ENCODE data around the gene SYPL2.

SYPL2 gene

DNA sequence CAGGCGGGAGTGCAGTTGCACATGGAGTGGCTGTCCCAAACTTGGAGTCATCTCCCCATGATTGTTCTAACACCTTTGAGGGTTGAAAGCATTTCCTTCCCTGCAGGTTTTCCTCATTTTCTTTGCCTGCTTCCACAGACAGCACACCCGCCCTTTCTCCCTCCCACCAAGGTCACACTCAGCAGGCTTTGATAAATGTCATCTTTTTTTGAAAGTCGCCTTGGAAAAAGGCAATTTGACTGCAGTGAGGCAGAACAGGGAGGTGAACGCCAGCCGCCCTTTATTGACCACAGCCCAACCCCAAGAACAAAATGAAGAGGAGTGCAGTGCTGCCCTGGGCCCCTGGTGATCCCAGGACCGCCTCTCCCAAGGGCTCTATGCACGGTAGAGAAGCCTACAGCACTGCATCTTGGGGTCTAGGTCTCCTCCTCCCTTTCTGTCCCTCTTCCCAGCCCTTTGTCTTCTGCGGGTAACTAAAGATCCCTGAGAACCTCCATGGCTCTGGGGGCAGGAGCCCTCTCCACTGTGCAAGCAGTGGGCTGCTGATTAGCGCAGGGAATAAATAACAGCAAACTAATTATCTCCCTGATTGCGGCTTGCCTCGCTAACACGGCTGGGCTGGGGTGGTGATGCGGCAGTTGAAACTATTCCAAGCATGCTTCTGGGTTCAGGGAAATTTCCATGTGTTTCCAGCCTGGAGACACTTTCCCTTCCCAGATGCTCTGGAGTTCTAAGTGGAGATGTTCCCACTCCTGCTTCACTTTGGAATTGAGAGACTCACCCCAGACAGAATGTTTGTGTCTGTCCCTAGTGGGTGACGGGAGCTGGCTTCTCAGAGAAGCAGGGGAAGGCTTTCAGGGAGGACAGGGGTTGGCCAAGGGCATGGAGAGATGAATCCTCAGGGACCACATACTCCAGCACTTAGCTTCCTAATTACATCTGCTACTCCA is 54.9 kb downstream of the SYPL2 start:
- FAIRE-seq = no peak

DNA sequence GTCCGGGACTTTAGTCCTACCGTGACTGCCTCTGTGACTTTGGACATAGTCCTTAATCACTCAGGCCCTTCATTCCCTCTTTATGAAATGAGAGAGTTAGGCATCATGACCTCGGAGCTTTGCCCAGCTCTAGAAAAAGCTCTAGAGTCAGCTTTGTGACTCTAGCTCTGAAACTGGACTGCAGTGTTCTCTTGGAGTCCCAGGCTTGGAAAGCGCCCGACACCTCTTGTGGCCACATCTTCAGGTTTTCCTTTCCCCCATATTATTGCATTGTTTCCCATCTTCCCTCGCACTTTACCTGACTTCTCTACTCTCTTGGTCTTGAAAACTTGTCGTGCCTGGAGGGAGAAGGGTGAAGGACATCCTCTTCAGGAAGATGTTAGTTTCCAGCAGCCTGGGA is 55.7 kb downstream of the SYPL2 start:
- FAIRE-seq = no peak

DNA sequence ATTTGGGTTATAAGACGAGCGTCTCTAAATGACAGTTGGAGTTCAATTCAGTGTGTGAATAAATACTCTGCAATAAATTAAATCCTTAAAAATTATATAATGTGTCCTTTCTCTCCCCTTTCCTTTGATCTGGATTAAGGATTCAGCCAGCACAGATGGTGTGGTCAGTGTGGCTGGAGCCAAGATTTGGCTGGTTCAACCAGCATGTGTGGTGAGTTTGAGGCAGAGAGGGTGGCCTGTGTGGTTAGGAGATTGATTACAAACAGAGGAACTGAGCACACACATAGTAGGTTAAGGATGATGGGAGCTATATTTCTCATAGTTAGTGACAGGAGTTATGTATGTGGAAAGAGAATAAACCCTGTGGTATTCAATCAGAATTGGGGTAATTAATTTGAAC is 57.4 kb downstream of the SYPL2 start:
- FAIRE-seq = no peak

DNA sequence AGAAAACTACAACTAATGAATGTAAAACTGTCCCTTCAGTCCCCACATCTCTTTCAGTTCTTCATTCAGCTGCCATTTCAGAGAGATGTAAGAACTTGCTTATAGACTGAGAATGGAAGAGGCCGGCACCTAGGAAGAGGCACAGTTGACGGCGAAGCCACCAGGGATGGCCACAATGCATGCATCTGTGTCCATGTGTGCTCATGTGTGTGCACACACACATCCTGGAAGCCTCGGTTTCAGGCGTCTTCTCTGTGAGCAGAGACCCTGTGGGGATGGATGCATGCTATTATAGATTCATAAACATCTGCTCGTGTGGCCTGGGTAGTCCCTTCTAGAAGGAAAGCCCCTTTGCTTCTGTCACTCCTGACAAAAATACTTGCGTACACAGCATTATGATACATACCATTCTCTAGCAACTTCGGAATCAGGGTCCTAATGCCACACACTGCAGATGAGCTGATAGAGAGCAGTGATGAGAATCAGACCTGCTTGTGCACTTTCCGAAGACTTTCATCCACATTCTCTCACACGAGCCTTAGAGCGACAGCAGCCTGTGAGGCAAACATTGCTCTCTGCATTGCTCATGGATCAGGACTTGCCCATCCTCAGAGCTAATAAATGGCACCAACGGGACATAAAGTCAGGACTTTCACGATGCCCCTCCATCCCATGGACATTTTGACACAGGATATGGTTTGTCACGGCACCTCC is 60.9 kb downstream of the SYPL2 start:
- FAIRE-seq = no peak

DNA sequence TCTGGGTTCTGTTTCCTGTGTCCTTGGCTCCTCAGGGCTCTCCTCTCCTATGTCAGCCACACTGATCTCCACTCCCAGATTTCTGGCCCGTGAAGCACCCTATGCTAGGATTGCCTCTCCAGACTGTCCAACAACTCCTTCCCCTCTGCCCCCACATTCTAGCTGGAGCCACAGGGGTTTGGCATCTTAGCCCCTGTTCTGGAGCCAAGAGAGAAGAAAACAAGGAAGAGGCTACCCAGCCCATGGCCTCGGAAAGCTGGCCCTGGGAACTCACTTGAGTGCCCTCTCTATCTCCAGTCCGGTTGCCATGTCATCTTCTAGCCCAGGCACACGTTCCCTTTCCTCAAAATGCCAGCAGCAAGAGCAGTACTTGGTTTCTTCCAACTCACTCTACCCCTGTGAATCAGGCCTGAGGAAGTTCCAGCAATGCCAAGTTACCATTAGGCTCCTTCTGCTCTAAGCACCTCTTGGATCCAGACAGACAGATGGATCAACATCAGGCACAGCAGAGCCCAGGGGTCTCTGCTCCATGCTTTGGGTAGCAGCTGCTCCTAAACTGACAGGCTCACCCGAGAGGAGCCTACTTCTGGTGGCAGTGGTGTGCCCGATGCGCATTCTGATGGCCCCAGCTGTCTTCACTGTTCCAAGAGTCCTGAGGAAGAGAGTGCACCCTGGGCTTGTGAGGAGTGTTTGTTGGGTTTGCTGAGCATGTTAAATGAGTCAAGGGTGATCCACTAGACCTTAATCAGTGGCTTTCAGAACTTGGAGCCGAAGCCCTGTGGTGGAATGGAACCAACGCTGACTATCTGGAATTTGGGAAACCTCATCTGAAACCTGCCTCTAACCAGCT is 61.7 kb downstream of the SYPL2 start:
- no peak for FAIRE-seq

DNA sequence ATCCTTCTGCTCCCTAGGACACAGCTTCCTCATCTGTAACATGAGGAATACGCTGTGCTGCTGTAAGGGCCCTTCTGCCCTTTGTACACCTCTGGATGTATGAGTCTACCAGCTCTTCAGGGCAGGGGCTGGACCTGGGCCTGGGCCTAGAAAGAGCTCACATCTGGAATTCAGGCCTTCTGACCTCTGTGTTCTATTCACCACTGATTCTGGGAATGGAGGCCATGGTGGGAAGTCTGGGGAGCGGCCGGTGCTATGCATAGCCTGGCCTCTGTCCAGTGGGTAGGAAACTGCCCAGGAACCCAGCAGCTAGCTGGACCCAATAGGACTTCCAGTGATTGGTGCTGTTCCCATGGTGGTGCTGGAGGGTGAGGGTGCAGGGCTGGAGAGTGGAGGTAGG is 62.4 kb downstream of the SYPL2 start:
- FAIRE-seq = no peak

DNA sequence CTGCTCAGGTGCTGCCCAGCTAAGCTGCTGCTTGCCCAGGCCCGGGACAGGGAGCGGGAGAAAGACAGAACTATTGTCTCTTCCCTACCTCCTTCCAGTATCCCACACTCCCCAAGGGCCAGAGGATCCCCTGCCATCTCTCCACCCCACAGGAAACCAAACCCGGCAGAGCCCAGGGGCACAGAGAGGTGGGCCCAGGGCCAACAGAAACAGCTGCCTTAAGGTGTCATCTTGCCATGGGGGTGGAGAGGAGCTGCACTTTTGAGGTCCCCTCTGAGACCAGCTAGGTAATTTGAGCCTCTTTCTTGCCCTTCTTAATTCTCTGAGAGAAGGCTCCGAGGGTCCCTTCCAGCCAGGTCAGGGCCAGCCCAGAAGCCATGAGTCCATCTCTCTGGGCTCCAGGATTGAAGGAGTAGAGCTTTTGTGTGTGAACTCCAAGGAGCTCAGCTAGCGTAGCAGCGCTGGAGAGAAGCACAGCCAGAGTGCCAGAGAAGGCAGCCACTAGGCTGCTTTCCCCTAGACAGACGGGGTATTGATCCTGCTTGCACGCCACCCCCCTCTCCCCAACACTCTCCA is 63.6 kb downstream of the SYPL2 start:
- no peak for FAIRE-seq

DNA sequence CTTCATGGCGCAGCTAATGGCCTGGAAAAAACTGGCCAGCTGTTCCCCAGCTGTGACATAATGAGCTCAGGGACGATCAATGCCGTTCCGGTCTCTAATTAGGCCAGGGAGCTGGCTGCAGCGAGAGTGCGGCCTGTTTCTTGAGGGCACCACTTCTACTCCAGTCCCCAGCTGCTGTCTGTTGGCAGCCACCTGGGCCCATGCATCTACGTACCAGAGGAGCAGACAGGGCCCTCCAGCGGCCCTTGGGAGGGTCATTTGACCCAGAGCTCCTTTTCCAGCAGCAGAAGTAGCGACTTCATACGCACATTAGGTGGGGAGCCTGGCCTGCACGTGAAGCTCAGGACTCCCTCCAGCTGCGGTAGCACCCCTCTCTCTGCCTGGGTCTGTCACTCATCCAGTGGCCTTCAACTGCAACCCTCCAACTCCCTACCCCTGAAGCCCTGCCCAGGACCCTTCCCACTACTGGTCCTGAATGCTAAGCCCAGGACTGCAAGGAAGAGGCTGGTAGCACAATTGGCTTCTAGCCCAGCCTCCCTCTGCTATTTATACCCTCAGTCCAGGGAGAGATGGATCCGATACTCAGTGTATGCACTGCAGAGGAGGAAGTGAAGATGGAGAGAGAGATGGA is 64.2 kb downstream of the SYPL2 start:
- no peak for FAIRE-seq

DNA sequence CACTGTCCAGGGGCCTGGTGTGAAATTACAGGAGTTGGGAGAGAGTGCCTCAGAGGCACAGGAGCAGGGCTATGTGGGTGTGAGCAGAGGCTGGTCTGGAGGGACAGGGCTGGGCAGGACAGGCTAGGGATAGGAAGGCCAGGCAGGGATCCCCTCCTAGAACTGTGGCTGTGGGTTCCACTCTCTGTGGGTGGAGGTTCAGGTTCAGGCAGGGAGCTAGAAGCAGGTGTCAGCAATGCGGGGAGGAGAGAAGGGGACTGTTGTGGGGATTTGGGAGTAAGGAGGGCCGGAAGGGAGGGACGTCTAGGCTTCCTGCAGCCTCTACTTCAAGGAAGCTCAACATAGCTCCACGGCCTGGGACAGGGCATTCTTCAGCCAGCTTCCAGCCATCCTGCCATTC is 65.0 kb downstream of the SYPL2 start:
- FAIRE-seq = no peak
